NB4 (cell line): ENCODE measurements around the gene CTXN3.

Source experiments
- DNase-seq: peaks from one replicate; pipeline ENCODE4 v3.0.0; 2010; ENCODE audit warnings: low read depth
- H3K4me3 ChIP-seq: one replicate; pipeline ENCODE4 v1.5.1; 2011; ENCODE audit warnings: mild to moderate bottlenecking, low read depth, low read length, moderate library complexity
- MYC ChIP-seq: IDR thresholded peaks from 2 replicates; pipeline ENCODE4 v1.6.1; 2011; ENCODE audit warnings: low read depth, low read length
- POLR2A ChIP-seq: IDR thresholded peaks from 2 replicates; pipeline ENCODE4 v1.6.1; 2011; ENCODE audit warnings: mild to moderate bottlenecking; ENCODE audit not compliant: insufficient read length; ENCODE audit errors: extremely low read depth
- TF ChIP-seq, protein P1 (sequence below): IDR thresholded peaks from 2 replicates; pipeline ENCODE4 v1.6.1; 2011; ENCODE audit warnings: low read depth, low read length
- TF ChIP-seq, protein P2 (sequence below): IDR thresholded peaks from one replicate; pipeline ENCODE4 v1.5.1; 2012; ENCODE audit warnings: low read depth, low read length

Gene CTXN3

DNA sequence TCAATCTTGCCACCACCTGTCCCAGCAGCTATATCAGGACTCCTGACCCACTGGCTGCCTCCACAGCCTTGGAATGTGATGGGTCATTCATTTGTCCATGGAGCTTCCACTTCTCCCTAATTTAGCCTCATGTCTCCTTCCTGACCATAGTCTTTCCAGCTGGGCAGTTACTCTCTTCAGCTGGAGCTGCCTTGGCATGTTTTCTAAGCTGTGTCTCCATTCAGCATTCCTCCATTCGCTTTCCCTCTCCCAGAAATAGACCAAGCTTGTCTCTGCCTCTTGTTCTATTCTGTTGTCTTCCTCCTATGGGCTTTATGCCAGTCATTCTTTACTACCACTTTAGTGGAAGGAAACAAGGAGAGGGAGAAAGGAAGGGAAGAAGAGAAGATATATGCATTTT, 5.3 kb upstream of the CTXN3 start:
- H3K4me3 ChIP-seq, result no peak overlapping the region
- no peak for DNase-seq
- TF ChIP-seq, protein P1, sequence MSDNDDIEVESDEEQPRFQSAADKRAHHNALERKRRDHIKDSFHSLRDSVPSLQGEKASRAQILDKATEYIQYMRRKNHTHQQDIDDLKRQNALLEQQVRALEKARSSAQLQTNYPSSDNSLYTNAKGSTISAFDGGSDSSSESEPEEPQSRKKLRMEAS, result no peak
- TF ChIP-seq MYC (no peak), POLR2A (no peak)
- TF ChIP-seq, protein P2, sequence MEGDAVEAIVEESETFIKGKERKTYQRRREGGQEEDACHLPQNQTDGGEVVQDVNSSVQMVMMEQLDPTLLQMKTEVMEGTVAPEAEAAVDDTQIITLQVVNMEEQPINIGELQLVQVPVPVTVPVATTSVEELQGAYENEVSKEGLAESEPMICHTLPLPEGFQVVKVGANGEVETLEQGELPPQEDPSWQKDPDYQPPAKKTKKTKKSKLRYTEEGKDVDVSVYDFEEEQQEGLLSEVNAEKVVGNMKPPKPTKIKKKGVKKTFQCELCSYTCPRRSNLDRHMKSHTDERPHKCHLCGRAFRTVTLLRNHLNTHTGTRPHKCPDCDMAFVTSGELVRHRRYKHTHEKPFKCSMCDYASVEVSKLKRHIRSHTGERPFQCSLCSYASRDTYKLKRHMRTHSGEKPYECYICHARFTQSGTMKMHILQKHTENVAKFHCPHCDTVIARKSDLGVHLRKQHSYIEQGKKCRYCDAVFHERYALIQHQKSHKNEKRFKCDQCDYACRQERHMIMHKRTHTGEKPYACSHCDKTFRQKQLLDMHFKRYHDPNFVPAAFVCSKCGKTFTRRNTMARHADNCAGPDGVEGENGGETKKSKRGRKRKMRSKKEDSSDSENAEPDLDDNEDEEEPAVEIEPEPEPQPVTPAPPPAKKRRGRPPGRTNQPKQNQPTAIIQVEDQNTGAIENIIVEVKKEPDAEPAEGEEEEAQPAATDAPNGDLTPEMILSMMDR, result no peak

DNA sequence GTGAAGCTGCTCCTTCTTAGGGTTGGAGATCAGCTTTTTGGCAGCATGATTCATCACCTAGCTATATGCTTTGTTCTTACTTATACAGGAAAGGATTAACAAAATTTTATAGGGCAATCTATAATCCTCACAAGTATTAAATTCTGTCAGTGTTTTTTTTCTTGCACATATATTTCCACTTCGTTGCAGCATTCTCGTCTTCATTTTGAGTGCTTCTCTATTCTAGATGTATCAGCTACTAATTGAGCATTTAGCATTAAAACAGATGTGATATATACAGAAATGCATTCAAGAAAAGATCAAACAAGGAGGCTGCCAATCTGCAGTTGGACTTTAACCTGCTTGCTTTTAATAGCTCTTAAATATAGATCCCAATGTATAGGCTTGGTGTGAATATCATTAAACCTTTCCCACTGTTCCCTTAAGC, 3.6 kb upstream of the CTXN3 start:
- no peak for DNase-seq
- H3K4me3 ChIP-seq, result no peak overlapping the region
- TF ChIP-seq, protein P1, result no peak
- TF ChIP-seq POLR2A (no peak), MYC (no peak)
- TF ChIP-seq, protein P2, result no peak

DNA sequence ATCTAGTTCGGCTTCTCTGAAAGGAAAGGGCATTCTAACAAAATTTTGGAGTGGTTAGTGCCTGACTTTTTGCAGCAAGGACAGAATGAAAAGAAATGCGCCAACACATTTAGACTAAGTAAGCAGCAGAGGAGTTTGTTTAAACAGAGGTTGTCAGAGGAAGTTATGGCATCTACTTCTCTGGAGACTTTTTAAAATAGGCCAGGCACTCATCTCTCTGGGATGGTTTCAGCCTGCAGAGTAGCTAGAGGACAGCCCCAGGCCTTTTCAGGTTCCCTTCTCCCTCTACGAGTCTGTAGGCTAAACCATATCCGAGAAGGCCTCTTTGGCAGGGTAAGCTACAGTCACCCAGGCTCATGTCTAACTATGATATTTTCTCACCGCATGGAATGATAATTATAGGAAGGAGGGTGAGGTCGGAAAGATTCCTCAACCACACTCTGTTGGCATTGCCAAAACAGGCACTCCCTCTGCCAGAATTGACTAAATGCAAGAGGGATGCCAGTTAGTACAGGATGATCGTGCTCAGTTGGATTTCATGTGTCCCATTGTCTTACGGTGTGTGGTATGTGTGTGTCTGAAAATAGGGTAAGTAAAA, 1.4 kb upstream of the CTXN3 start:
- TF ChIP-seq POLR2A (no peak), MYC (no peak)
- TF ChIP-seq, protein P1, result no peak
- TF ChIP-seq, protein P2, result no peak
- H3K4me3 ChIP-seq, result no peak overlapping the region
- DNase-seq, result no peak

GRCh38 chr5:127650022-127650421, 1.1 kb downstream of the CTXN3 start:
- TF ChIP-seq POLR2A (no peak), MYC (no peak)
- no peak for DNase-seq
- H3K4me3 ChIP-seq, result no peak overlapping the region

GRCh38 chr5:127650649-127651048, 1.8 kb downstream of the CTXN3 start:
- TF ChIP-seq POLR2A, result no peak
- TF ChIP-seq MYC, result no peak
- no peak overlapping the region for H3K4me3 ChIP-seq
- DNase-seq, result peak; percentile 2

DNA sequence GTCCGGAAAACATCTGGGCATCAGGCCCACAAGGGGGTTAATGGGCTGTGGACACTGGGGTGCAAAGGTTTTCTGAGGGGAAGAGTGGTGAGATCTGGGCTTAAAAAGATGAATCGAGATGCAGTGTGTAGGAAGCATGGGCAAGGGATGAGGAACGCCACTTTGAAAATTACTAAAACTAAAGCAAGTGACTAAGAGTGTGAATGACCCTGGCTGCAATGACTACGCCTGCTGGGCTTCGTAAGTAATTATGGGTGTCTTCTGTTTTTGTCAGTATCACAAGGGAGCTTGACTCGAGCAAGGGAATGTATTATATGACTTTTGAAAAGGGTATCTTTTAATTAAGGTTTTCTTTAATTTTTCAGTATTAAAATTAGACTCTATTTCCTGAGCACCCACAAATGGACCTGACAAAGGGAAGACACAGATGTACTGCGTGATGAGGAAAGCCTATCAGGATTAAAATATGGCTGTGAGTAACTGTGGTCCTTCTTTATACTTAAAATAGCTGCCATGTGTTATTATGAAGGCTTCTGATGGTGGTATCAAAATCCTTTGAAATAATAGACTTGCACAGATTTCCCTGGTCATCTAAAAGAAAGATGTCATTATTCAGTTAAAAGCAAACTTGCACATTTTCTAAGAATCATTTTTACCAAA, 4.2 kb downstream of the CTXN3 start:
- no peak for DNase-seq
- TF ChIP-seq, protein P1, result no peak
- no peak overlapping the region for H3K4me3 ChIP-seq

GRCh38 chr5:127656825-127657224, 7.9 kb downstream of the CTXN3 start:
- no peak for DNase-seq
- TF ChIP-seq MYC (no peak), POLR2A (no peak)
- TF ChIP-seq, protein P2, result no peak
- TF ChIP-seq, protein P1, result no peak
- no peak overlapping the region for H3K4me3 ChIP-seq
